Tibial artery (tissue), 4 donors: ENCODE data around the gene STKLD1.
A peak's percentile ranks its signal among the peaks of the same experiment; 100 is the strongest.
"Not testable (repeated sequence)": the region's sequence is repeated elsewhere in the genome, so short reads cannot be mapped to it uniquely, and the experiment has no call there.

Experiments
- DNase-seq, 2 donors: peaks; one replicate each; pipeline ENCODE4 v3.0.0-alpha.2; 2019
- H3K27ac ChIP-seq, 2 donors: fragments of 200-600 bp; sonication (generic) in 1 of 2; 1 replicate in 1 of 2; 2 replicates in 1 of 2; pipeline ENCODE4 v1.5.1; 2018 to 2019; ENCODE audit warnings: mild to moderate bottlenecking in 1 of 2
- H3K27me3 ChIP-seq, 2 donors: fragments of 200-600 bp; sonication (generic) in 1 of 2; one replicate each; pipeline versions ENCODE4 v1.5.1 to v1.6.0; 2016 to 2019
- H3K36me3 ChIP-seq, 3 donors: fragments of 200-600 bp; sonication (generic) in 2 of 3; one replicate each; pipeline ENCODE4 v1.5.1; 2016 to 2019; ENCODE audit warnings: mild to moderate bottlenecking in 2 of 3
- H3K4me1 ChIP-seq, 4 donors: fragments of 200-600 bp; sonication (generic) in 2 of 4; 1 replicate in 3 of 4; 2 replicates in 1 of 4; pipeline ENCODE4 v1.5.1; 2016 to 2019
- H3K4me3 ChIP-seq, 2 donors: fragments of 200-600 bp; sonication (generic) in 1 of 2; 1 replicate in 1 of 2; 2 replicates in 1 of 2; pipeline ENCODE4 v1.5.1; 2018 to 2019; ENCODE audit warnings: mild to moderate bottlenecking in 2 of 2
- H3K9me3 ChIP-seq, 3 donors: fragments of 200-600 bp; sonication (generic) in 1 of 3; one replicate each; pipeline ENCODE4 v1.5.1; 2016 to 2019
- CTCF ChIP-seq, 2 experiments: fragments of 200-600 bp in 1 of 2; fragments of 450-650 bp in 1 of 2; IDR thresholded peaks; one replicate each; pipeline ENCODE4 v1.5.1; 2017 to 2019; ENCODE audit warnings: antibody characterized with exemption in 2 of 2, mild to moderate bottlenecking in 1 of 2, moderate library complexity in 1 of 2
- intact Hi-C: fragments of 100-400 bp; cut with DNase I; formaldehyde crosslinking; loops from one replicate; pipeline ENCODE4 v1.15.0; 2023; ENCODE audit warnings: low total_unique reads

Gene STKLD1

GRCh38 chr9:133331641-133332380, 44.4 kb upstream of the STKLD1 start:
- intact Hi-C loops: loop anchor here (10.0 kb wide), 2 partner anchors 153 to 307 kb away; no protein-coding TSS in a partner anchor
- H3K9me3 ChIP-seq: no peaks in the 10 kb centered on the region
- H3K36me3 ChIP-seq: peaks cover 36 to 50% (median 40%) of the 10 kb centered on the region in 3 donors

GRCh38 chr9:133332381-133332730, 43.8 kb upstream of the STKLD1 start:
- TF ChIP-seq CTCF (IDR thresholded peaks at IDR 0.05): no peak
- peaks cover 0 to 32% (median 24%) of the 10 kb centered on the region in 4 donors for H3K4me1 ChIP-seq
- intact Hi-C loops: loop anchor here (10.0 kb wide), 2 partner anchors 152 to 308 kb away; no protein-coding TSS in a partner anchor
- peaks cover 36 to 50% (median 40%) of the 10 kb centered on the region in 3 donors for H3K36me3 ChIP-seq
- H3K4me3 ChIP-seq: no peak overlapping the region
- peak in 1 of 2 donors; percentile 62 for DNase-seq
- H3K9me3 ChIP-seq: no peaks in the 10 kb centered on the region
- H3K27ac ChIP-seq: no peak overlapping the region
- H3K27me3 ChIP-seq: no peaks in the 10 kb centered on the region

More at GRCh38 chr9:133331641-133332380, 44.4 kb upstream of the STKLD1 start:
- H3K4me1 ChIP-seq: peaks cover 0 to 31% (median 23%) of the 10 kb centered on the region in 4 donors
- no peak overlapping the region for H3K27ac ChIP-seq
- DNase-seq: peak in 1 of 2 donors; percentile 43
- TF ChIP-seq CTCF (IDR thresholded peaks at IDR 0.05): no peak
- H3K4me3 ChIP-seq: no peak overlapping the region
- no peaks in the 10 kb centered on the region for H3K27me3 ChIP-seq

GRCh38 chr9:133333011-133333410, 43.2 kb upstream of the STKLD1 start:
- Histone ChIP-seq H3K27ac (no peak overlapping the region), H3K4me1 (peaks cover 0 to 32% (median 24%) of the 10 kb centered on the region in 4 donors), H3K4me3 (no peak overlapping the region), H3K36me3 (peaks cover 36 to 50% (median 40%) of the 10 kb centered on the region in 3 donors), H3K9me3 (no peaks in the 10 kb centered on the region), H3K27me3 (no peaks in the 10 kb centered on the region)
- intact Hi-C loops: loop anchor here (10.0 kb wide), 2 partner anchors 152 to 308 kb away; no protein-coding TSS in a partner anchor
- no peak for TF ChIP-seq CTCF (IDR thresholded peaks at IDR 0.05)
- peak in 1 of 2 donors; percentile 41 for DNase-seq

- intact Hi-C loops: loop anchor here (10.0 kb wide), 2 partner anchors 151 to 309 kb away; no protein-coding TSS in a partner anchor
- no peak for TF ChIP-seq CTCF (IDR thresholded peaks at IDR 0.05)
- H3K9me3 ChIP-seq: no peaks in the 10 kb centered on the region
- no peak overlapping the region for H3K27ac ChIP-seq
- peaks cover 0 to 32% (median 24%) of the 10 kb centered on the region in 4 donors for H3K4me1 ChIP-seq
- DNase-seq: peak in 1 of 2 donors; percentile 35
- no peak overlapping the region for H3K4me3 ChIP-seq
- H3K27me3 ChIP-seq: no peaks in the 10 kb centered on the region
- H3K36me3 ChIP-seq: peaks cover 36 to 51% (median 40%) of the 10 kb centered on the region in 3 donors
Measured at GRCh38 chr9:133333566-133333965, 42.6 kb upstream of the STKLD1 start.

- no peaks in the 10 kb centered on the region for H3K27me3 ChIP-seq
- H3K27ac ChIP-seq: no peak overlapping the region
- intact Hi-C loops: loop anchor here (10.0 kb wide), 2 partner anchors 151 to 309 kb away; no protein-coding TSS in a partner anchor
- DNase-seq: no peak
- H3K4me3 ChIP-seq: no peak overlapping the region
- peaks cover 0 to 32% (median 24%) of the 10 kb centered on the region in 4 donors for H3K4me1 ChIP-seq
- peaks cover 36 to 57% (median 40%) of the 10 kb centered on the region in 3 donors for H3K36me3 ChIP-seq
- TF ChIP-seq CTCF (IDR thresholded peaks at IDR 0.05): no peak
- H3K9me3 ChIP-seq: no peaks in the 10 kb centered on the region
Measured at GRCh38 chr9:133334161-133334560, 42.0 kb upstream of the STKLD1 start.

- H3K27me3 ChIP-seq, H3K27ac ChIP-seq, H3K9me3 ChIP-seq: not testable (repeated sequence)
- Histone ChIP-seq H3K4me3 (peak overlapping the region; percentile 87 to 95), H3K4me1 (peaks cover 0 to 32% (median 24%) of the 10 kb centered on the region in 4 donors), H3K36me3 (peaks cover 40 to 63% (median 43%) of the 10 kb centered on the region in 3 donors)
- intact Hi-C loops: loop anchor here (10.0 kb wide), 2 partner anchors 150 to 310 kb away; no protein-coding TSS in a partner anchor
- DNase-seq: peak in 1 of 2 donors; percentile 37
Measured at GRCh38 chr9:133334888-133335287, 41.3 kb upstream of the STKLD1 start.
